BJ (cell line): ENCODE data around the gene ADGRG3. TPM values are rescaled to one million over a fixed set of nuclear protein-coding genes. Genes with fewer than 3 reads are reported as not detected.

ENCODE experiments used
- CTCF ChIA-PET: fragments of 350-600 bp; formaldehyde crosslinking; extraction: SDS; loops from one replicate; lab custom pipeline; 2021; ENCODE audit warnings: antibody characterized with exemption, inconsistent platforms; lab: Yijun Ruan, JAX
- POLR2A ChIA-PET: fragments of 300-600 bp; sonication (Branson Sonifier 250); formaldehyde crosslinking; extraction: SDS; loops from one replicate; lab custom pipeline; 2021; ENCODE audit warnings: antibody characterized with exemption; lab: Charles Lee
- DNase-seq: peaks from one replicate; pipeline ENCODE4 v3.0.0-alpha.2; 2011; ENCODE audit warnings: low read depth
- H3K27me3 ChIP-seq: 2 replicates; pipeline ENCODE4 v1.6.0; 2011; ENCODE audit warnings: low read length; ENCODE audit not compliant: control insufficient read depth, insufficient read depth
- H3K36me3 ChIP-seq: 2 replicates; pipeline ENCODE4 v1.5.1; 2011; ENCODE audit warnings: low read length; ENCODE audit not compliant: control insufficient read depth, insufficient read depth
- H3K4me3 ChIP-seq: 2 replicates; pipeline ENCODE4 v1.5.1; 2011; ENCODE audit warnings: low read depth, mild to moderate bottlenecking, control low read depth, low read length
- CTCF ChIP-seq: IDR thresholded peaks from 2 replicates; pipeline ENCODE4 v1.5.1; 2011; ENCODE audit warnings: low read depth, mild to moderate bottlenecking, control low read depth, inconsistent platforms, low read length, moderate library complexity; ENCODE audit not compliant: insufficient read depth
- polyA plus RNA-seq: library from polyadenylated mRNA; depleted of rRNA; stranded (reverse); fragments of >200 nt; gene quantifications from 2 replicates; pipeline ENCODE4 v1.2.3, GENCODE V29; 2011

Gene ADGRG3
- polyA plus RNA-seq, 1 experiment = not detected

GRCh38 chr16:57632568-57632967 lies 35.5 kb upstream of the ADGRG3 start:
- ChIA-PET CTCF (interaction anchor here (1.0 to 6.9 kb wide), 4 partner anchors 9 to 43 kb away, joined by 3 to 63 read pairs (median 6); no protein-coding TSS in a partner anchor), POLR2A (no interaction called here)
- Histone ChIP-seq H3K4me3 (no peak overlapping the region), H3K27me3 (peaks cover 3% of the 10 kb centered on the region), H3K36me3 (no peaks in the 10 kb centered on the region)
- no peak for DNase-seq
- TF ChIP-seq CTCF = no peak

GRCh38 chr16:57633383-57634064 lies 34.6 kb upstream of the ADGRG3 start:
- ChIA-PET CTCF (interaction anchor here (1.0 to 6.9 kb wide), 4 partner anchors 8 to 44 kb away, joined by 3 to 63 read pairs (median 6); no protein-coding TSS in a partner anchor), POLR2A (no interaction called here)
- no peak for TF ChIP-seq CTCF
- Histone ChIP-seq H3K27me3 (peaks cover 5% of the 10 kb centered on the region), H3K4me3 (no peak overlapping the region), H3K36me3 (no peaks in the 10 kb centered on the region)
- no peak for DNase-seq

GRCh38 chr16:57634171-57634570 lies 33.9 kb upstream of the ADGRG3 start:
- Histone ChIP-seq H3K27me3 (peaks cover 5% of the 10 kb centered on the region), H3K36me3 (no peaks in the 10 kb centered on the region), H3K4me3 (no peak overlapping the region)
- DNase-seq = no peak
- TF ChIP-seq CTCF = no peak
- ChIA-PET POLR2A (no interaction called here), CTCF (interaction anchor here (1.9 to 6.9 kb wide), 3 partner anchors 7 to 58 kb away, joined by 7 to 63 read pairs (median 8); no protein-coding TSS in a partner anchor)

GRCh38 chr16:57635266-57636097 lies 32.6 kb upstream of the ADGRG3 start:
- Histone ChIP-seq H3K4me3 (no peak overlapping the region), H3K27me3 (peaks cover 5% of the 10 kb centered on the region), H3K36me3 (no peaks in the 10 kb centered on the region)
- no peak for DNase-seq
- no peak for TF ChIP-seq CTCF
- POLR2A ChIA-PET = no interaction called here
- CTCF ChIA-PET = interaction anchor here (1.9 to 6.9 kb wide), 2 partner anchors 13 to 59 kb away, joined by 7 to 63 read pairs; no protein-coding TSS in a partner anchor

GRCh38 chr16:57636184-57636583 lies 31.9 kb upstream of the ADGRG3 start:
- Histone ChIP-seq H3K27me3 (peaks cover 5% of the 10 kb centered on the region), H3K36me3 (no peaks in the 10 kb centered on the region), H3K4me3 (no peak overlapping the region)
- no peak for DNase-seq
- no peak for TF ChIP-seq CTCF
- ChIA-PET POLR2A (no interaction called here), CTCF (interaction anchor here (1.9 to 6.9 kb wide), 2 partner anchors 12 to 60 kb away, joined by 7 to 63 read pairs; no protein-coding TSS in a partner anchor)
